Endothelial cell of umbilical vein (primary cell): ENCODE results near the gene LMF2. TPM values are rescaled to one million over a fixed set of nuclear protein-coding genes. Genes with fewer than 3 reads are reported as not detected.

Experiments
- BruUV-seq: library from RNA; stranded (reverse); fragments of 400-500 nt; replicated peaks from 2 replicates; lab custom pipeline; 2021; lab: Mats Ljungman, UMichigan
- CTCF ChIA-PET: fragments of 300-600, 350-600 bp; sonication (Branson Sonifier 250); formaldehyde crosslinking; loops from one replicate; lab custom pipeline; 2021; ENCODE audit warnings: antibody characterized with exemption, inconsistent platforms; lab: Charles Lee
- POLR2A ChIA-PET: fragments of 300-600, 350-600 bp; sonication (Branson Sonifier 250); formaldehyde crosslinking; loops from one replicate; lab custom pipeline; 2021; ENCODE audit warnings: antibody characterized with exemption, inconsistent platforms; lab: Charles Lee
- DNase-seq: peaks from one replicate; pipeline ENCODE4 v3.0.0-alpha.2; 2011; ENCODE audit warnings: low read depth, low spot score
- FAIRE-seq: peaks from 2 replicates; lab custom pipeline; 2011; peaks lifted over from hg19 to GRCh38; lab: Jason Lieb, UNC
- H2AFZ ChIP-seq: 2 replicates; pipeline ENCODE4 v1.6.0; 2012; ENCODE audit warnings: low read depth, low read length, control low read depth, inconsistent platforms
- H3K27ac ChIP-seq: 2 replicates; pipeline ENCODE4 v1.5.1; 2011; ENCODE audit warnings: low read depth, mild to moderate bottlenecking, control low read depth, low read length, moderate library complexity; ENCODE audit not compliant: insufficient read depth
- H3K27me3 ChIP-seq, 2 experiments: 2 replicates each; pipeline versions ENCODE4 v1.6.0 to v1.6.1; 2011; ENCODE audit warnings: low read length in 2 of 2, mixed read lengths in 1 of 2; ENCODE audit not compliant: control insufficient read depth in 2 of 2, insufficient read depth in 2 of 2
- H3K36me3 ChIP-seq, 2 experiments: 2 replicates in 1 of 2; 3 replicates in 1 of 2; pipeline ENCODE4 v1.5.1; 2011; ENCODE audit warnings: low read length in 2 of 2, mild to moderate bottlenecking in 1 of 2, moderate library complexity in 1 of 2; ENCODE audit not compliant: control insufficient read depth in 2 of 2, insufficient read depth in 2 of 2; ENCODE audit errors: extremely low read depth in 1 of 2
- H3K4me1 ChIP-seq: 3 replicates; pipeline ENCODE4 v1.5.1; 2011; ENCODE audit warnings: mild to moderate bottlenecking, low read length; ENCODE audit not compliant: control insufficient read depth, insufficient read depth; ENCODE audit errors: extremely low read depth
- H3K4me2 ChIP-seq: 2 replicates; pipeline ENCODE4 v1.6.1; 2011; ENCODE audit warnings: low read length, control low read depth, mixed read lengths; ENCODE audit not compliant: insufficient read depth
- H3K4me3 ChIP-seq, 3 experiments: fragments of 200-600 bp in 1 of 3; sonication (generic), shearing (Covaris generic) in 1 of 3; replicated peaks in 1 of 3; 2 replicates each; pipeline ENCODE4 v1.5.1; 2011 to 2016; ENCODE audit warnings: control low read depth in 3 of 3, low read length in 3 of 3, mild to moderate bottlenecking in 2 of 3, inconsistent platforms in 1 of 3, low read depth in 1 of 3, moderate library complexity in 1 of 3; ENCODE audit not compliant: insufficient read depth in 1 of 3
- H3K79me2 ChIP-seq: 2 replicates; pipeline ENCODE4 v1.6.0; 2012; ENCODE audit warnings: low read length, inconsistent platforms; ENCODE audit not compliant: control insufficient read depth, insufficient read depth
- H3K9ac ChIP-seq: replicated peaks from 2 replicates; pipeline ENCODE3; 2011; ENCODE audit warnings: low read length, control low read depth; ENCODE audit not compliant: insufficient read depth; ENCODE audit errors: extremely low read depth
- H3K9me1 ChIP-seq: replicated peaks from 3 replicates; pipeline ENCODE4 v1.6.0; 2011; ENCODE audit warnings: mild to moderate bottlenecking, low read length; ENCODE audit not compliant: control insufficient read depth, insufficient read depth; ENCODE audit errors: extremely low read depth
- H3K9me3 ChIP-seq: replicated peaks from 2 replicates; pipeline ENCODE4 v1.5.1; 2012; ENCODE audit warnings: low read length, inconsistent platforms; ENCODE audit not compliant: control insufficient read depth, insufficient read depth
- H4K20me1 ChIP-seq: replicated peaks from 2 replicates; pipeline ENCODE3; 2011; ENCODE audit warnings: mild to moderate bottlenecking, low read length; ENCODE audit not compliant: control insufficient read depth, insufficient read depth; ENCODE audit errors: extremely low read depth
- CTCF ChIP-seq, 2 donors: IDR thresholded peaks; 1 replicate in 1 of 2; 2 replicates in 1 of 2; pipeline ENCODE4 v1.5.1; 2011; ENCODE audit warnings: low read length in 2 of 2, mild to moderate bottlenecking in 2 of 2, moderate library complexity in 2 of 2, control low read depth in 1 of 2, inconsistent platforms in 1 of 2, low read depth in 1 of 2; ENCODE audit not compliant: insufficient read depth in 1 of 2; ENCODE audit errors: extremely low read depth in 1 of 2
- EZH2 ChIP-seq: IDR thresholded peaks from 2 replicates; pipeline ENCODE4 v1.6.1; 2012; ENCODE audit warnings: borderline replicate concordance, low read depth, mild to moderate bottlenecking, moderate library complexity, low read length, inconsistent platforms; ENCODE audit not compliant: severe bottlenecking
- FOS ChIP-seq: IDR thresholded peaks from 2 replicates; pipeline ENCODE4 v1.6.1; 2011; ENCODE audit warnings: mild to moderate bottlenecking, low read length, moderate library complexity, borderline replicate concordance; ENCODE audit not compliant: insufficient read depth
- GATA2 ChIP-seq: IDR thresholded peaks from 2 replicates; pipeline ENCODE4 v1.7.0; 2011; ENCODE audit warnings: low read depth, mild to moderate bottlenecking, moderate library complexity, mixed read lengths, low read length; ENCODE audit not compliant: insufficient read length, insufficient read depth
- JUN ChIP-seq: IDR thresholded peaks from 2 replicates; pipeline ENCODE4 v1.6.1; 2011; ENCODE audit warnings: borderline replicate concordance, low read depth; ENCODE audit not compliant: insufficient read length, insufficient read depth
- MYC ChIP-seq: IDR thresholded peaks from one replicate; pipeline ENCODE4 v1.6.1; 2011; ENCODE audit warnings: mild to moderate bottlenecking, low read depth, low read length
- POLR2A ChIP-seq: IDR thresholded peaks from 2 replicates; pipeline ENCODE4 v1.6.1; 2012; ENCODE audit warnings: low read depth, mild to moderate bottlenecking, control low read depth, low read length
- POLR2AphosphoS5 ChIP-seq: IDR thresholded peaks from 2 replicates; pipeline ENCODE4 v1.6.1; 2012; ENCODE audit warnings: low read depth, mild to moderate bottlenecking, control low read depth, low read length, moderate library complexity; ENCODE audit not compliant: insufficient read depth
- dilution Hi-C: fragments of 300-500 bp; cut with MboI; formaldehyde crosslinking; loops from one replicate; pipeline ENCODE4 v1.15.0; 2019; ENCODE audit warnings: low sequenced_read_pairs; ENCODE audit not compliant: extremely low pct_ligation_motif_present
- intact Hi-C: fragments of 100-400 bp; cut with micrococcal nuclease; formaldehyde crosslinking; loops from one replicate; pipeline ENCODE4 v1.10.0; 2022
- polyA plus RNA-seq, 4 experiments: library from polyadenylated mRNA; depleted of rRNA in 3 of 4; stranded (reverse) in 3 of 4; unstranded in 1 of 4; fragments of >200 nt; gene quantifications; 2 replicates each; pipeline versions ENCODE4 v1.2.1 to v1.2.3, GENCODE V29; 2011 to 2012; ENCODE audit warnings: missing spikeins in 1 of 4
- total RNA-seq: library from RNA; stranded (reverse); gene quantifications from 2 replicates; pipeline ENCODE4 v1.2.3, GENCODE V29; 2021
- TF ChIP-seq, protein P1 (sequence below): IDR thresholded peaks from 2 replicates; pipeline ENCODE4 v1.6.1; 2011; ENCODE audit not compliant: insufficient read depth, insufficient read length

The LMF2 gene
- total and polyA plus RNA-seq, 2 donors (not counting 3 experiments of a cell fraction or from before 2014, with no cell fraction given) = 89.7 to 112 TPM

GRCh38 chr22:50481440-50482106, 25.9 kb downstream of the LMF2 start, which contains the start of gene ADM2:
Gene ADM2, plus strand, starts transcription at chr22:50481543. Its CDS starts 305 bp downstream, at chr22:50481848.
- TF ChIP-seq MYC = no peak
- TF ChIP-seq EZH2 = no peak
- TF ChIP-seq FOS = no peak
- no peak for TF ChIP-seq GATA2
- TF ChIP-seq POLR2A = no peak
- TF ChIP-seq, protein P1, sequence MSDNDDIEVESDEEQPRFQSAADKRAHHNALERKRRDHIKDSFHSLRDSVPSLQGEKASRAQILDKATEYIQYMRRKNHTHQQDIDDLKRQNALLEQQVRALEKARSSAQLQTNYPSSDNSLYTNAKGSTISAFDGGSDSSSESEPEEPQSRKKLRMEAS = no peak
- no TSS peak for BruUV-seq
- FAIRE-seq (no peak), DNase-seq (no peak)
- H3K9ac ChIP-seq = no peak within 1 kb of the TSS
- no peaks in the 10 kb centered on the region for H3K4me1 ChIP-seq
- H4K20me1 ChIP-seq = no peaks in the 10 kb centered on the region
- peak within 1 kb of the TSS; percentile 16 for H3K4me2 ChIP-seq
- H3K27ac ChIP-seq = no peak within 1 kb of the TSS
- intact Hi-C loops = no loop called here
- ChIA-PET CTCF (no interaction called here), POLR2A (no interaction called here)
- peak within 1 kb of the TSS; percentile 36 for H2AFZ ChIP-seq
- peaks cover 10 to 22% of the 10 kb centered on the region in 2 experiments for H3K27me3 ChIP-seq
- dilution Hi-C loops = no loop called here
- H3K79me2 ChIP-seq = no peaks in the 10 kb centered on the region
- peak within 1 kb of the TSS in 2 of 3 experiments; percentile 22 to 31 for H3K4me3 ChIP-seq
- no peaks in the 10 kb centered on the region for H3K36me3 ChIP-seq
- no peaks in the 10 kb centered on the region for H3K9me1 ChIP-seq
- H3K9me3 ChIP-seq = no peaks in the 10 kb centered on the region

GRCh38 chr22:50481045-50481439, 26.5 kb downstream of the LMF2 start:
- intact Hi-C loops = no loop called here
- DNase-seq (no peak), FAIRE-seq (no peak)
- H4K20me1 ChIP-seq = no peaks in the 10 kb centered on the region
- peak overlapping the region; percentile 36 for H2AFZ ChIP-seq
- CTCF ChIA-PET = interaction anchor here (1.1 kb wide), 1 partner anchor 27 kb away, joined by 3 read pairs; the partner anchor contains the start of gene LMF2
- dilution Hi-C loops = no loop called here
- POLR2A ChIA-PET = no interaction called here
- H3K27me3 ChIP-seq = peaks cover 10 to 22% of the 10 kb centered on the region in 2 experiments
- no peaks in the 10 kb centered on the region for H3K9me3 ChIP-seq
- H3K4me1 ChIP-seq = no peaks in the 10 kb centered on the region
- TF ChIP-seq, protein P1 = no peak
- TF ChIP-seq EZH2 = peak; percentile 35
- TF ChIP-seq JUN = no peak
- TF ChIP-seq FOS = no peak
- TF ChIP-seq GATA2 = no peak
- no peak for TF ChIP-seq CTCF (IDR thresholded peaks at IDR 0.05; ENCODE audit: extremely low read depth in 1 of 2, insufficient read depth in 1 of 2, low read depth in 1 of 2, low read length in 2 of 2)
- no peak for TF ChIP-seq MYC
- TF ChIP-seq POLR2AphosphoS5 = no peak
- no peak for TF ChIP-seq POLR2A
- no TSS peak for BruUV-seq
- no peak overlapping the region for H3K9ac ChIP-seq
- H3K9me1 ChIP-seq = no peaks in the 10 kb centered on the region
- no peaks in the 10 kb centered on the region for H3K79me2 ChIP-seq
- H3K27ac ChIP-seq = no peak overlapping the region
- H3K36me3 ChIP-seq = no peaks in the 10 kb centered on the region
- H3K4me3 ChIP-seq = peak overlapping the region in 2 of 3 experiments; percentile 22 to 31
- H3K4me2 ChIP-seq = peak overlapping the region; percentile 16
